GM11168 (cell line): ENCODE results near the gene SNED1.
"Not testable (repeated sequence)": the region's sequence is repeated elsewhere in the genome, so short reads cannot be mapped to it uniquely, and the experiment has no call there.

ENCODE experiments used
- in situ Hi-C: fragments of 300-500 bp; cut with MboI; formaldehyde crosslinking; loops from one replicate; pipeline ENCODE4 v1.12.0; 2022; ENCODE audit warnings: low sequenced_read_pairs; ENCODE audit not compliant: unreplicated experiment

The SNED1 gene

GRCh38 chr2:241074901-241075540 lies 76.6 kb downstream of the SNED1 start:
- in situ Hi-C loops: no loop called here

GRCh38 chr2:241080405-241081189 lies 82.2 kb downstream of the SNED1 start:
- in situ Hi-C loops: no loop called here

- in situ Hi-C loops: no loop called here
These were observed 82.8 kb downstream of the SNED1 start for GRCh38 chr2:241081190-241081642.

GRCh38 chr2:241081643-241082340 lies 83.4 kb downstream of the SNED1 start:
- in situ Hi-C loops: no loop called here

- in situ Hi-C loops: no loop called here
These were observed 84.1 kb downstream of the SNED1 start for GRCh38 chr2:241082341-241083090.

GRCh38 chr2:241083091-241083415 lies 84.6 kb downstream of the SNED1 start:
- in situ Hi-C loops: no loop called here

GRCh38 chr2:241084856-241085444 lies 86.5 kb downstream of the SNED1 start:
- in situ Hi-C loops: no loop called here

- in situ Hi-C loops: no loop called here
These were observed 89.2 kb downstream of the SNED1 start for GRCh38 chr2:241087420-241088268.

GRCh38 chr2:241088376-241088775 lies 90.0 kb downstream of the SNED1 start:
- in situ Hi-C loops: no loop called here

GRCh38 chr2:241088791-241089732 lies 90.6 kb downstream of the SNED1 start:
- in situ Hi-C loops: no loop called here

- in situ Hi-C loops: no loop called here
These were observed 92.8 kb downstream of the SNED1 start for GRCh38 chr2:241091201-241091600.

- in situ Hi-C loops: no loop called here
These were observed 93.5 kb downstream of the SNED1 start for GRCh38 chr2:241091734-241092445.

GRCh38 chr2:241092677-241093076 lies 94.3 kb downstream of the SNED1 start:
- in situ Hi-C loops: no loop called here

GRCh38 chr2:241093133-241093781 lies 94.8 kb downstream of the SNED1 start:
- in situ Hi-C loops: not testable (repeated sequence)

- in situ Hi-C loops: no loop called here
These were observed 95.8 kb downstream of the SNED1 start for GRCh38 chr2:241094172-241094571.

- in situ Hi-C loops: no loop called here
These were observed 96.6 kb downstream of the SNED1 start for GRCh38 chr2:241094924-241095420.
